ENCODE results near the gene ZNF675.
"Not testable (repeated sequence)": the region's sequence is repeated elsewhere in the genome, so short reads cannot be mapped to it uniquely, and the experiment has no call there.

ZNF675 gene

DNA sequence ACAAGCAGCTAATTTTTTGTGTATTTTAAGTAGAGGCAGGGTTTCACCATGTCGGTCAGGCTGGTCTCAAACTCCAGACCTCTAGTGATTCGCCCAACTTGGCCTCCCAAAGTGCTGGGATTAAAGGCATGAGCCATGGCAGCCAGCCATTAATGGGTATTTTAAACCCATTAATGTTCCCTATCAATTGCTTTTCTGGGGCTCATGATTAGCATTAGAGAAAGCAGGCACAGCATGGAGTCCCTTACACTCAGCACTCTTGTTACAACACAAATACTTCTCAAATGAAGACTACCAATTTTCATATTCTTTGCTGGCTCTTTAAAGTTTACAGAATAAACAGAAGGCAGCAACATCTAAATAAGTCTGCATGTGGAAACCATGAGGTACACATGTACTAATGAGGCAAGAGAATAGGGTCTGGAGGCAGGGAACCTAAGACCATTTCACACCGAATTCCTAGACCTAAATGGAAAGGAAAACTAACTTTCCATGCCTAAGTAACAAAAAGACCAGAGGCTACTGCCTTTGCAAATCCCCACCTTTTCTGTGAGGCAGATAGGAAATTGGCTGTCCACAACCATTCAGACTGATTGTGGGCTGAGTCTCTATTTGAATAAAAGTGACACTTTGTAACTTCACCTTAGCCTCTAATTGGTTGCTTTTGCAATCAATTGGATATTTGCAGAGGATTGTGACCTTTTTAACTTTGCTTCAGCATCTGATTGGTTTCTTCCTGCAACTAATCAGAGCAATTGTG is 21.2 kb downstream of the ZNF675 start (continued):
- TF ChIP-seq CSDC2 (CRISPR knock-in tag; IDR thresholded peaks at IDR 0.05) (no peak), ZC3H10 (CRISPR knock-in tag; IDR thresholded peaks at IDR 0.05) (no peak)

DNA sequence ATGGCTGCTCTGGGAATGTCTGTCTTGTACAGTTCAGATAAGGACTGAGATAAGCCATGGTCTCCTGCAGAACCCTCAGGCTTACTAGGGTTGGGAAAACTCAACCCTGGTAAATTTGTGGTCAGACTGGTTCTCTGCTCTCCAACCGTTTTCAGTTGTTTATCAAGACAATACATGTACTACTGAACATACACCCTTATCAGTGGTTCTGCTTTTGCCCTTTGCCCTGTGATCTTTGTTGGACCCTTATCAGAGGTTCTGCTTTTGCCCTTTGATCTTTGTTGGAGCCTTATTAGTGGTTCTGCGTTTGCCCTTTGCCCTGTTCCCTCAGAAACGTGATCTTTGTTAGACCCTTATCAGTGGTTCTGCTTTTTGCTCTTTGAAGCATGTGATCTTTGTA is 37.2 kb downstream of the ZNF675 start:
- ATAC-seq, result not testable (repeated sequence)

All from SK-N-SH treated with all-trans-retinoic acid at 6 μM for 48 hours (cell line).